HG03521 (cell line): ENCODE measurements around the gene SPINK7.

ENCODE experiments used
- ATAC-seq: cut with Tn5 transposase; IDR thresholded peaks from one replicate; pipeline ENCODE4 v1.9.1; 2021; ENCODE audit warnings: mild to moderate bottlenecking, moderate library complexity; ENCODE audit not compliant: unreplicated experiment

Gene SPINK7

DNA sequence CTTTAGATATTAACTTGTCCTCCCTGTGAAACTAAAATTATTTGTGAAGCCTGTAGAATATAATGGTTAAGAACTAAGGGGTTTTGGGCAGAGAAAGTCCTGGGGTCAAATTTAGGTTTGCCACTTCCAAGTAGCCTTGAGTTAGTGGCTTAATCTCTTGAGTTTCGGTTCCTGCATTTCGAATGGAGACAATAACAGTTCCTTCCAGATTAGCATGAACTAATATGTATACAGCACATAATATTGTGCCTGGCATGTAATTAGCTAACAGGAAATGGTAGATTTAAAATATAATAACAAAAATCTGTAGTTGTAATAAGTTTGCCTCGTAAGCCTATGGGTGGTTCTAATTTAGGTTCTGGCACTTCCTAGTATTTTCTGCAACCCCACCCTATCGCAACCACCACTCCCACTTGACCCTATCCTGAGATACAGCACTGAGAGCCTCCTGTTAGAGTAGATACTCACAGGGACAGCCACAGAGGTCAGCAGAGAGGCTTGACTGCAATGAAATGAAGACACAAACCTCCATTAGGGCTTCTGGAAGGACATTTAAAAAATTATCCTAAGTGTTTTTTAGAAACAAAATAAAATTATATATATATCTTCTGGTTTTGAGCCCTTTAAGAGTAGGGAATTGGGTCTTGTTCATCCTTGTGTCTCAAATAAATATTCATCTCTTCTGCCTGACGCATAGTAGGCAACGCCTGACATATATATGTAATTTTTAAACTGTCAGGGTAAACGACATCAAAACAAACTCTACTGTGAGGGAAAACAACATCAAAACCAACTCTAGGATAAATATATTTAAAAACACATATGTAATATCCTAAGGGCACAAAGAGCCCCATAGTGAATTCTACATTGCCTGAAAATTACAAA is 31.6 kb downstream of the SPINK7 start:
- no peak for ATAC-seq

DNA sequence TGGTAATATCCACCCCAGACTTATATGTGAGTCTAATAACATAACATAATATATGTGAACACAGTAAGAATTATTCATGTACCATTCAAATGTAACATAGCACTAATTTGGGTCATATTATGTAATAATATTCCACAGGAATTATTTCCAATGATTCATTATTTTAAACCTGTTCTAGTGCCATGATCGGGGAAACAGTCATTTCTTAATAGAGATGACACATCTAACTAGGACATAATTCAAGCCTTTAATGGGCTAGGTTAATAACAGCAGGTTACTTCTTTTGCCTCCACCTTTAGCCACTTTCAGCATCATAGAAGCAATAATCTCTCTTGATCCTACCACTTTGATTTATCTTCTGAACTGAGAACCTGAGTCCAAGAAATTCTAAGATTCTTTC is 35.5 kb downstream of the SPINK7 start:
- ATAC-seq = no peak

DNA sequence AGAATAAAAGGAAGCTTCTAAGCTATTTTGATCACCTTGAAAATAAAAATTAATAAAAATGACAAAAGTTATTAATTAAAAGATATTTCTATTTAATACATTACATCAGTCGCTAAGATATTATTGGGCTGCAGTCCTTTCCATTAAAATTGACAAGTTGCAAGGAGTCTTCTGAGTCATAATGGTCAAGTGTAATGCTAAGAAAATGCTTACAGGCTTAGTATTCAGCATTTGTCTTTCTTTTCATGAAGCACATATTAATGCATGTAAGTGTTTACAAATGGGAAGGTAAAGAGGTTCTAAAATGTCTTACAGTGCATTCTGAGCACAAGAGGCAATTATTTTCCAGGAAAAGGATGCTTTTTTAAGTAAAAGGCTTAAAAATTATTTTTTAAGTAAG is 40.5 kb downstream of the SPINK7 start:
- ATAC-seq = no peak

DNA sequence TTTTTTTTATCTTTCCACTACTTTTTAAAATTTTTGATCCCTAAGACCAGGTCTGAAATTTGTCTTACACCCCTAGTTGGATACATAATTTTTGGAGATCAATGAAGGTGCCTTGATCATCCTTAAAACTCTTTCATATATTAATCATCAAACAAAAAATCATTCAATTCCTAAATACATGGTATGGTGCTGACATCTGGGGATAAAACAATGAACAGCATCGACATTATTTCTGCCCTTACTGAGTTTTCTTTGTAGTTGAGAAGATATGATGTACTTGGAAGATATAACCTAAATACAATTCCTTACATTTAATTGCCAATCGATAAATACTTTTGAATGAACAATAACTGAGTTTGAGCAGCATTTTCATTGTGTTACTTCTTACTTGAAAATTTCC is 41.4 kb downstream of the SPINK7 start:
- ATAC-seq = no peak

DNA sequence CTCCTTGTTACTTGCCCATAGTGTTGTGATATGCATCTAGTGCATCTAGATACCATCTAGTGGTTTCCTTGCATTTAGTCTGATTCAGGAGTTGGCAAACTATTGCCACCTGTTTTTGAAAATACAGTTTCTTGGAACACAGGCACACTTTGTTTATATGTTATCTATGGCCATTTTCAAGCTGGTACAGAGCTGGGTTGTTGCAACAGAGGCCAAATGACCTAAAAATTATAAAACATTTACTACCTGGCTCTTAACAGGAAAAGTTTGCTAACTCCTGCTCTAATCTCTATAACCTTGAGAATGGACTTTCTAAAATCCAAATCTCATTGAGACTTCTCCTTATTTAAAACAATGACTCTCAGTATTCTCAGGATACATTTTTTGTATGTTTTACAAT is 52.1 kb downstream of the SPINK7 start:
- no peak for ATAC-seq
